Astrocyte (in vitro differentiated cells and primary cell): ENCODE measurements around the gene NSFL1C.

Source experiments
- EZH2 ChIP-seq: IDR thresholded peaks from 2 replicates; pipeline ENCODE4 v1.6.1; 2012; ENCODE audit warnings: mild to moderate bottlenecking, low read length, inconsistent platforms; ENCODE audit not compliant: insufficient read depth
- TF ChIP-seq, protein P1 (sequence below): IDR thresholded peaks from 2 replicates; pipeline ENCODE4 v1.5.1; 2011; ENCODE audit warnings: low read depth, mild to moderate bottlenecking, inconsistent platforms, low read length, moderate library complexity; ENCODE audit not compliant: insufficient read depth

DNA sequence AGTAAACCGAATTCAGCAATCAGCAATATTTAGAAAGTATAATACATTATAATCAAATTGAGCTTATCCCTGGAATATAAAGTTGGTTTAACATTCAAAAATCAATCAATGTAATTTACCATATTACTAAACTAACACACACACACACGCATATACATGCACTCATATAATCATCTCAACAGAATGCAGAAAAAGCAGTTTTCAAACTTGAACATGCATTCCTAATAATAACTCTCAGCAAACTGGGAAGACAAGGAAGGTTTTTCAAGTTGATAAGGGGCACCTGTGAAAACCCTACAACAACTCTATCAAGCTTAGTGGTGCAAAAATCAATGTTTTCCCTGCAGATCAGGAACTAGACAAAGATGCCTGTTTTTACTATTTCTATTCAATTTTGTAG is 19.9 kb upstream of the NSFL1C start:
- TF ChIP-seq, protein P1, sequence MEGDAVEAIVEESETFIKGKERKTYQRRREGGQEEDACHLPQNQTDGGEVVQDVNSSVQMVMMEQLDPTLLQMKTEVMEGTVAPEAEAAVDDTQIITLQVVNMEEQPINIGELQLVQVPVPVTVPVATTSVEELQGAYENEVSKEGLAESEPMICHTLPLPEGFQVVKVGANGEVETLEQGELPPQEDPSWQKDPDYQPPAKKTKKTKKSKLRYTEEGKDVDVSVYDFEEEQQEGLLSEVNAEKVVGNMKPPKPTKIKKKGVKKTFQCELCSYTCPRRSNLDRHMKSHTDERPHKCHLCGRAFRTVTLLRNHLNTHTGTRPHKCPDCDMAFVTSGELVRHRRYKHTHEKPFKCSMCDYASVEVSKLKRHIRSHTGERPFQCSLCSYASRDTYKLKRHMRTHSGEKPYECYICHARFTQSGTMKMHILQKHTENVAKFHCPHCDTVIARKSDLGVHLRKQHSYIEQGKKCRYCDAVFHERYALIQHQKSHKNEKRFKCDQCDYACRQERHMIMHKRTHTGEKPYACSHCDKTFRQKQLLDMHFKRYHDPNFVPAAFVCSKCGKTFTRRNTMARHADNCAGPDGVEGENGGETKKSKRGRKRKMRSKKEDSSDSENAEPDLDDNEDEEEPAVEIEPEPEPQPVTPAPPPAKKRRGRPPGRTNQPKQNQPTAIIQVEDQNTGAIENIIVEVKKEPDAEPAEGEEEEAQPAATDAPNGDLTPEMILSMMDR, result no peak
- no peak for TF ChIP-seq EZH2
